Mesenchymal stem cell (in vitro differentiated cells and primary cell): ENCODE data around the gene ITSN1.

Experiments
- DNase-seq: peaks from one replicate; pipeline ENCODE4 v3.0.0-alpha.2; 2013
- H2AFZ ChIP-seq: one replicate; pipeline ENCODE4 v1.6.1; 2013; ENCODE audit warnings: low read depth, mild to moderate bottlenecking, control low read depth, inconsistent platforms, low read length, moderate library complexity
- H2AK5ac ChIP-seq: 2 replicates; pipeline ENCODE4 v1.6.1; 2013; ENCODE audit warnings: low read length, moderate library complexity, mild to moderate bottlenecking, inconsistent platforms; ENCODE audit not compliant: severe bottlenecking
- H2BK120ac ChIP-seq: one replicate; pipeline ENCODE4 v1.6.1; 2013; ENCODE audit warnings: low read depth, mild to moderate bottlenecking, inconsistent platforms, low read length, moderate library complexity
- H2BK12ac ChIP-seq, 2 experiments: one replicate each; pipeline ENCODE4 v1.6.1; 2013; ENCODE audit warnings: inconsistent platforms in 2 of 2, low read length in 2 of 2, mild to moderate bottlenecking in 2 of 2, moderate library complexity in 2 of 2, control low read depth in 1 of 2
- H2BK15ac ChIP-seq: one replicate; pipeline ENCODE4 v1.6.1; 2013; ENCODE audit warnings: mild to moderate bottlenecking, low read depth, inconsistent platforms; ENCODE audit not compliant: poor library complexity, severe bottlenecking
- H2BK5ac ChIP-seq: 2 replicates; pipeline ENCODE4 v1.6.1; 2013; ENCODE audit warnings: low read depth, mild to moderate bottlenecking, low read length, control low read depth, inconsistent platforms; ENCODE audit not compliant: poor library complexity, severe bottlenecking
- H3K14ac ChIP-seq, 2 experiments: one replicate each; pipeline ENCODE4 v1.6.1; 2013; ENCODE audit warnings: inconsistent platforms in 2 of 2, low read length in 2 of 2, control low read depth in 1 of 2, mild to moderate bottlenecking in 1 of 2, moderate library complexity in 1 of 2
- H3K18ac ChIP-seq, 2 experiments: one replicate each; pipeline ENCODE4 v1.6.1; 2013; ENCODE audit warnings: inconsistent platforms in 2 of 2, low read length in 2 of 2, control low read depth in 1 of 2, low read depth in 1 of 2, mild to moderate bottlenecking in 1 of 2
- H3K23ac ChIP-seq, 2 experiments: one replicate each; pipeline ENCODE4 v1.6.1; 2013; ENCODE audit warnings: inconsistent platforms in 2 of 2, low read length in 2 of 2, mild to moderate bottlenecking in 2 of 2, moderate library complexity in 2 of 2, control low read depth in 1 of 2
- H3K27ac ChIP-seq: 2 replicates; pipeline ENCODE4 v1.5.1; 2013; ENCODE audit warnings: mild to moderate bottlenecking, moderate library complexity, low read length, control low read depth, inconsistent platforms; ENCODE audit not compliant: poor library complexity, severe bottlenecking
- H3K27me3 ChIP-seq, 2 experiments: 2 replicates each; pipeline versions ENCODE4 v1.6.1 to v1.7.0; 2013; ENCODE audit warnings: low read length in 2 of 2, mild to moderate bottlenecking in 2 of 2, moderate library complexity in 2 of 2, control low read depth in 1 of 2, inconsistent platforms in 1 of 2; ENCODE audit not compliant: control insufficient read depth in 1 of 2, insufficient read depth in 1 of 2
- H3K36me3 ChIP-seq, 2 experiments: 2 replicates each; pipeline versions ENCODE4 v1.6.1 to v1.7.0; 2013; ENCODE audit warnings: low read length in 2 of 2, control low read depth in 1 of 2, inconsistent platforms in 1 of 2, low read depth in 1 of 2, mild to moderate bottlenecking in 1 of 2; ENCODE audit not compliant: insufficient read depth in 2 of 2, control insufficient read depth in 1 of 2
- H3K4ac ChIP-seq, 2 experiments: one replicate each; pipeline ENCODE4 v1.6.1; 2013; ENCODE audit warnings: inconsistent platforms in 2 of 2, low read length in 2 of 2, mild to moderate bottlenecking in 2 of 2, moderate library complexity in 2 of 2, control low read depth in 1 of 2, low read depth in 1 of 2
- H3K4me1 ChIP-seq: 2 replicates; pipeline ENCODE4 v1.6.1; 2013; ENCODE audit warnings: low read depth, low read length, control low read depth; ENCODE audit not compliant: control insufficient read depth, insufficient read depth
- H3K4me2 ChIP-seq: 2 replicates; pipeline ENCODE4 v1.6.1; 2013; ENCODE audit warnings: low read length, mild to moderate bottlenecking, inconsistent platforms; ENCODE audit not compliant: poor library complexity, severe bottlenecking
- H3K4me3 ChIP-seq, 2 experiments: 2 replicates each; pipeline versions ENCODE4 v1.5.1 to v1.7.0; 2013; ENCODE audit warnings: low read length in 2 of 2, mild to moderate bottlenecking in 2 of 2, control low read depth in 1 of 2, low read depth in 1 of 2; ENCODE audit not compliant: insufficient read depth in 1 of 2
- H3K79me1 ChIP-seq: replicated peaks from 2 replicates; pipeline ENCODE4 v1.6.1; 2013; ENCODE audit warnings: mild to moderate bottlenecking, control low read depth, low read length, inconsistent platforms; ENCODE audit not compliant: poor library complexity, severe bottlenecking
- H3K9ac ChIP-seq: 2 replicates; pipeline ENCODE4 v1.7.0; 2013; ENCODE audit warnings: mild to moderate bottlenecking, low read length, moderate library complexity
- H3K9me3 ChIP-seq: 2 replicates; pipeline ENCODE4 v1.7.0; 2013; ENCODE audit warnings: mild to moderate bottlenecking, low read length; ENCODE audit not compliant: control insufficient read depth
- H4K8ac ChIP-seq: one replicate; pipeline ENCODE4 v1.6.1; 2013; ENCODE audit warnings: inconsistent platforms, mild to moderate bottlenecking, low read length, moderate library complexity
- H4K91ac ChIP-seq: one replicate; pipeline ENCODE4 v1.6.1; 2013; ENCODE audit warnings: mild to moderate bottlenecking, low read length, inconsistent platforms
- WGBS: methylation state at CpG from one replicate; pipeline ENCODE4 v1.1.7; 2013; ENCODE audit warnings: mixed read lengths; 5-methylcytosine and 5-hydroxymethylcytosine counted together

ITSN1 gene

DNA sequence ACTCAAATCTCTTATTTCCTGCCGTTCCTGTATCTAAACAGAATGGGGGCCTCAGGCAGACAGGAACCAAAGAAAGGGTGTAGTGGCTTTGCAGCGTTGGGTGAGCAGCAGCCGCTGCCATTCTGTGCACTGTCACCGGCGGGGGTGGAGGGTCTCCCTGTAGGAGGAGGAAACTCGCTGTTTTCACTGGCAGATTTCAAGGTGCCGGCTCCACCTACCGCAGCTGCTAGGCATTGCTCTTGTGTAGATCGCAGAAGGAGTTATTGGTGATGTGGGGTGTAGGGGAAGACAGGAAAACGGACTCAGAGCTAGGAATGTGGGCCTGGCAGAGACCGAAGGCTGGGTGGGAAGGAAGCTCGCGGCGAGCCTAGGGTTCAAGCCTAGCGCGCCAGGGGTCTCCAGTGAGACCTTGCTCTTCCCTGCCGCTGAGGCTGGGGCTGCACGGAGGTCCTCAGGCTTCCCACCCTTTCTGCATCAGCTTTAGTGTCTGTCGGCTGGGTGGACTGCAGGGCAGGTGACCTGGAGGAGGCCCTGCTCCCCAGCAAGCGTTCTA lies 252.5 kb downstream of the ITSN1 start:
- H3K27me3 ChIP-seq = no peaks in the 10 kb centered on the region
- H4K91ac ChIP-seq = no peak overlapping the region
- H3K79me1 ChIP-seq = no peaks in the 10 kb centered on the region
- H3K23ac ChIP-seq = no peak overlapping the region
- H3K9me3 ChIP-seq = no peaks in the 10 kb centered on the region
- H3K4me1 ChIP-seq = peaks cover 22% of the 10 kb centered on the region
- no peak overlapping the region for H3K4ac ChIP-seq
- peak; percentile 84 for DNase-seq
- peak overlapping the region; percentile 57 for H2AFZ ChIP-seq
- H2BK15ac ChIP-seq = no peak overlapping the region
- 9% methylated on average over 20 of the region's 20 CpGs for WGBS
- H2BK5ac ChIP-seq = no peak overlapping the region
- H3K27ac ChIP-seq = no peak overlapping the region
- peak overlapping the region in 1 of 2 experiments; percentile 75 for H3K4me3 ChIP-seq
- no peak overlapping the region for H3K18ac ChIP-seq
- H2AK5ac ChIP-seq = no peak overlapping the region
- H2BK12ac ChIP-seq = no peak overlapping the region
- peak overlapping the region; percentile 76 for H3K9ac ChIP-seq
- H4K8ac ChIP-seq = peak overlapping the region; percentile 1
- H3K36me3 ChIP-seq = peaks cover 2 to 6% of the 10 kb centered on the region in 2 experiments
- H3K14ac ChIP-seq = no peak overlapping the region
- H3K4me2 ChIP-seq = peak overlapping the region; percentile 72
- H2BK120ac ChIP-seq = no peak overlapping the region

DNA sequence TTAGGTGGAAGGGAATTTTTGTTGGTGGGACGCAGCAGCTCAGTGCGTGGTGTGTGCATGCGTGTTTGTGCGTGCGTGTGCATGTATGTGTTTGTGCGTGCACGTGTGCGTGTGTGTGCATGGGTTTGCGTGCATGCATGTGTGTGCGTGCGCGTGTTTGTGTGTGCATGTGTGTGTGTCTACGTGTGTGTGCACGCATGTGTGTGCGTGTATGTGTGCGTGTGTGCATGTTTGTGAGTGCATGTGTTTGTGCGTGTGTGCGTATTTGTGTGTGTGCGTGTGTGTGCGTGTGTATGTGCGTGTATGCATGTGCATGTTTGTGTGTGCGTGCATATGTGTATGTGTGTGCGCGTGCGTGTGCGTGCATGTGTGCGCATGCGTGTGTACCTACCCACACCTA lies 253.1 kb downstream of the ITSN1 start:
- Histone ChIP-seq H2AK5ac (no peak overlapping the region), H2BK12ac (no peak overlapping the region), H2AFZ (no peak overlapping the region), H2BK5ac (no peak overlapping the region), H2BK15ac (no peak overlapping the region), H4K8ac (no peak overlapping the region), H3K27me3 (no peaks in the 10 kb centered on the region), H3K27ac (no peak overlapping the region), H3K9me3 (no peaks in the 10 kb centered on the region), H3K4me1 (peaks cover 22% of the 10 kb centered on the region), H3K4me3 (peak overlapping the region in 1 of 2 experiments; percentile 34), H4K91ac (peak overlapping the region; percentile 22), H3K4me2 (no peak overlapping the region), H3K18ac (peak overlapping the region in 1 of 2 experiments; percentile 3), H3K14ac (peak overlapping the region in 1 of 2 experiments; percentile 22), H3K4ac (no peak overlapping the region), H2BK120ac (no peak overlapping the region), H3K9ac (peak overlapping the region; percentile 76), H3K36me3 (peaks cover 6% of the 10 kb centered on the region in 2 experiments), H3K23ac (no peak overlapping the region), H3K79me1 (no peaks in the 10 kb centered on the region)
- no peak for DNase-seq
- WGBS = 90% methylated on average over 28 of the region's 28 CpGs

DNA sequence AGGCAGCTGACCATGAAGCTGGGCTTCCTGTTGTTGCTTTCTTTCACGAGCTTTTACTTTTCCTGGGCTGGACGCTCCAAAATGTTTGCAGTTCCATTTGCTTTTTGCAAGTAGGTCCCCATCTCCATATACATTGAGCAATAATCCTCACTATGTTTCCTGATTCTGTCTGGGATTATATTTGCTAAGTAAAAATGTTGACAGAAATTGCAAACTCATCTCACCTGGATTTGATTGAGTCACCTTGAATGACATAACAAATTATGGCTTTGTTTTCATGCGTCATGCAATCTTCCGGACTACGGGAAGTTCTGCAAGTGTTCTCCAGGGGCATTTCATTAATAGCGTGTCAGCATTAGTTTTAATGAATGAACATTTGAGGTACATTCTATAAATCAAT lies 254.4 kb downstream of the ITSN1 start:
- Histone ChIP-seq H3K4me1 (peaks cover 22% of the 10 kb centered on the region), H4K91ac (no peak overlapping the region), H3K27ac (no peak overlapping the region), H3K36me3 (peaks cover 11 to 19% of the 10 kb centered on the region in 2 experiments), H2AFZ (no peak overlapping the region), H3K27me3 (no peaks in the 10 kb centered on the region), H3K4me3 (no peak overlapping the region), H3K14ac (no peak overlapping the region), H3K9ac (no peak overlapping the region), H3K4ac (no peak overlapping the region), H3K4me2 (no peak overlapping the region), H2AK5ac (no peak overlapping the region), H2BK12ac (no peak overlapping the region), H4K8ac (no peak overlapping the region), H3K18ac (no peak overlapping the region), H2BK120ac (no peak overlapping the region), H3K79me1 (no peaks in the 10 kb centered on the region), H3K23ac (no peak overlapping the region), H2BK5ac (no peak overlapping the region), H2BK15ac (no peak overlapping the region), H3K9me3 (no peaks in the 10 kb centered on the region)
- WGBS = 86% methylated on average over 5 of the region's 6 CpGs
- DNase-seq = no peak

DNA sequence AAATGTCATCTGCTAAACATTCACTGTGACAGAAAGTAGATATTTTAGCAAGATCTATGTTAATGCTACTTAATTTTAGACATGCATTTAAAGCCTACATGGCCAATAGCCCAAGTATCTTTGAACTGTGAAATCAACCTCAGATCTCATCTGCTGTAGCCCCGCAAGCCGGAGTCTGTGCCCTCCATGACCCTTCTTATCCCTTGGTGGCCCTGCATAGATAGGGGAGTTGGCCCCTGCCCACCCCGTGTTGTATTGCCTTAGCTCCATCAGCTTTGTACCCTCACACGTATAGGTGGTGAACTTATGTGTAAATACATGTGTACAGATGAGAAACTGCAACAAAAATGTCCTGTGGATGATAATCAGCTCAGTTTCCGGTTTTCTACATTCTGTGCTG lies 254.8 kb downstream of the ITSN1 start:
- Histone ChIP-seq H3K4me2 (no peak overlapping the region), H3K14ac (no peak overlapping the region), H3K18ac (no peak overlapping the region), H4K91ac (no peak overlapping the region), H2BK12ac (no peak overlapping the region), H2AFZ (no peak overlapping the region), H3K4me1 (peaks cover 22% of the 10 kb centered on the region), H2BK120ac (no peak overlapping the region), H3K36me3 (peaks cover 15 to 24% of the 10 kb centered on the region in 2 experiments), H2BK15ac (no peak overlapping the region), H3K4ac (no peak overlapping the region), H3K4me3 (no peak overlapping the region), H2AK5ac (no peak overlapping the region), H3K9ac (no peak overlapping the region), H3K79me1 (no peaks in the 10 kb centered on the region), H3K9me3 (no peaks in the 10 kb centered on the region), H2BK5ac (no peak overlapping the region), H3K27ac (no peak overlapping the region), H4K8ac (no peak overlapping the region), H3K23ac (no peak overlapping the region), H3K27me3 (no peaks in the 10 kb centered on the region)
- WGBS = 96% methylated on average over 5 of the region's 5 CpGs
- no peak for DNase-seq
